ENCODE data around the gene ATP6V0D1. TPM values are rescaled to one million over a fixed set of nuclear protein-coding genes. Genes with fewer than 3 reads are reported as not detected.

ATP6V0D1 gene
- polyA plus RNA-seq, 2 of the 4 experiments (the other 2 are of a cell fraction) = 45.7 to 103 TPM

DNA sequence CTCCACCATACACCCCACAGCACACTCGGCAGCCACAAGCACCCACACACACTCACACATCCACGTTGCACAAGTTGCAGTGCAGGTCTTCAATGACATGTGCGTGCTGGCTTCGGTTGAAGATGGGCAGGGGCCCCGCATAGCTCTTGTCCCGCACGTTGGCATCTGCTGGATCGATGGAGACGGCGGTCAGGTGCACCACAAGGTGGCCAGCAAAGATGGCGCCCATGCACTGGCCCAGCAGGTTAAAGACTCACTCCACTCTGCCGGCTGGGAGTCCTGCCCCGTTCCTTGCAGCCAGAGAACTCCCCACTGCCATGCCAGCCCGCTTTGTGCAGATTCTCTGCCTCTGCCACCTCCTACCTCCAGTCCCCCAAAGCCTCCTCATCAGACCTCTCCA is 80.1 kb downstream of the ATP6V0D1 start:
- ATAC-seq (no peak), FAIRE-seq (no peak), DNase-seq (ENCODE audit: low read depth in 1 of 2, low spot score in 1 of 2) (no peak)
- Histone ChIP-seq H3K27ac (no peak overlapping the region), H3K9me3 (no peaks in the 10 kb centered on the region), H3K4me2 (no peak overlapping the region), H3K4me1 (peaks cover 10% of the 10 kb centered on the region), H3K4me3 (no peak overlapping the region)
- TF ChIP-seq BHLHE40 (IDR thresholded peaks at IDR 0.05; ENCODE audit: low read depth, low read length) (no peak), CBX8 (IDR thresholded peaks at IDR 0.05) (no peak), POLR2A (IDR thresholded peaks at IDR 0.05; ENCODE audit: low read length) (no peak), SREBF2 (IDR thresholded peaks at IDR 0.05) (no peak), EHMT2 (IDR thresholded peaks at IDR 0.05; ENCODE audit: low read depth) (no peak), USF2 (IDR thresholded peaks at IDR 0.05) (no peak), PHF8 (IDR thresholded peaks at IDR 0.05; ENCODE audit: borderline replicate concordance, low read depth) (no peak), CHD2 (IDR thresholded peaks at IDR 0.05; ENCODE audit: low read length, partially characterized antibody) (no peak), ESRRA (IDR thresholded peaks at IDR 0.05; ENCODE audit: borderline replicate concordance, low read length) (no peak), ZNF302 (CRISPR knock-in tag; IDR thresholded peaks at IDR 0.05) (no peak), NFE2L2 (conservative IDR thresholded peaks at IDR 0.05; ENCODE audit: low read length) (no peak)
- TF ChIP-seq, protein P1, sequence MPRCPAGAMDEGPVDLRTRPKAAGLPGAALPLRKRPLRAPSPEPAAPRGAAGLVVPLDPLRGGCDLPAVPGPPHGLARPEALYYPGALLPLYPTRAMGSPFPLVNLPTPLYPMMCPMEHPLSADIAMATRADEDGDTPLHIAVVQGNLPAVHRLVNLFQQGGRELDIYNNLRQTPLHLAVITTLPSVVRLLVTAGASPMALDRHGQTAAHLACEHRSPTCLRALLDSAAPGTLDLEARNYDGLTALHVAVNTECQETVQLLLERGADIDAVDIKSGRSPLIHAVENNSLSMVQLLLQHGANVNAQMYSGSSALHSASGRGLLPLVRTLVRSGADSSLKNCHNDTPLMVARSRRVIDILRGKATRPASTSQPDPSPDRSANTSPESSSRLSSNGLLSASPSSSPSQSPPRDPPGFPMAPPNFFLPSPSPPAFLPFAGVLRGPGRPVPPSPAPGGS (IDR thresholded peaks at IDR 0.05) = no peak
- WGBS (ENCODE audit: missing lambda C conversion rate) = 95% methylated on average over 13 of the region's 14 CpGs
- ChIA-PET POLR2A (interaction anchor here (1.0 kb wide), 1 partner anchor 19 kb away, joined by 3 read pairs; no protein-coding TSS in a partner anchor), CTCF (interaction anchor here (0.7 to 4.1 kb wide), 9 partner anchors 10 to 123 kb away, joined by 3 to 34 read pairs (median 17); partner anchors contain the start of genes KCTD19, LRRC36, PLEKHG4 and ZDHHC1)

- DNase-seq (ENCODE audit: low read depth in 1 of 2, low spot score in 1 of 2) (no peak), ATAC-seq (peak; percentile 12 to 14; a peak in 4 of 6 replicates), FAIRE-seq (no peak)
- ChIA-PET POLR2A (no interaction called here), CTCF (interaction anchor here (0.6 to 4.1 kb wide), 39 partner anchors 8 to 436 kb away, joined by 3 to 34 read pairs (median 4); partner anchors contain the start of genes HSD11B2, KCTD19, LRRC36 and PLEKHG4)
- Histone ChIP-seq H3K4me1 (peaks cover 15% of the 10 kb centered on the region), H3K4me3 (no peak overlapping the region), H3K27ac (no peak overlapping the region), H3K9me3 (no peaks in the 10 kb centered on the region), H3K4me2 (no peak overlapping the region)
- WGBS (ENCODE audit: missing lambda C conversion rate) = 80% methylated on average over 13 of the region's 19 CpGs
- TF ChIP-seq, protein P2, sequence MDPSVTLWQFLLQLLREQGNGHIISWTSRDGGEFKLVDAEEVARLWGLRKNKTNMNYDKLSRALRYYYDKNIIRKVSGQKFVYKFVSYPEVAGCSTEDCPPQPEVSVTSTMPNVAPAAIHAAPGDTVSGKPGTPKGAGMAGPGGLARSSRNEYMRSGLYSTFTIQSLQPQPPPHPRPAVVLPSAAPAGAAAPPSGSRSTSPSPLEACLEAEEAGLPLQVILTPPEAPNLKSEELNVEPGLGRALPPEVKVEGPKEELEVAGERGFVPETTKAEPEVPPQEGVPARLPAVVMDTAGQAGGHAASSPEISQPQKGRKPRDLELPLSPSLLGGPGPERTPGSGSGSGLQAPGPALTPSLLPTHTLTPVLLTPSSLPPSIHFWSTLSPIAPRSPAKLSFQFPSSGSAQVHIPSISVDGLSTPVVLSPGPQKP (IDR thresholded peaks at IDR 0.05; ENCODE audit: low read depth, low read length) = no peak
- TF ChIP-seq FOSL2 (IDR thresholded peaks at IDR 0.05) (no peak), FOSL2 (CRISPR knock-in tag; IDR thresholded peaks at IDR 0.05) (no peak), CEBPB (IDR thresholded peaks at IDR 0.05) (no peak)
- TF ChIP-seq, protein P3, sequence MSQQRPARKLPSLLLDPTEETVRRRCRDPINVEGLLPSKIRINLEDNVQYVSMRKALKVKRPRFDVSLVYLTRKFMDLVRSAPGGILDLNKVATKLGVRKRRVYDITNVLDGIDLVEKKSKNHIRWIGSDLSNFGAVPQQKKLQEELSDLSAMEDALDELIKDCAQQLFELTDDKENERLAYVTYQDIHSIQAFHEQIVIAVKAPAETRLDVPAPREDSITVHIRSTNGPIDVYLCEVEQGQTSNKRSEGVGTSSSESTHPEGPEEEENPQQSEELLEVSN (IDR thresholded peaks at IDR 0.05; ENCODE audit: borderline replicate concordance, low read depth) = no peak
Measured at GRCh38 chr16:67399749-67400704, 80.9 kb downstream of the ATP6V0D1 start.

GRCh38 chr16:67399218-67399733 is 81.7 kb downstream of the ATP6V0D1 start:
- no peak for FAIRE-seq
- 76% methylated on average over 23 of the region's 42 CpGs for WGBS (ENCODE audit: missing lambda C conversion rate)
- ATAC-seq = peak; percentile 51 to 83
- TF ChIP-seq, protein P4, sequence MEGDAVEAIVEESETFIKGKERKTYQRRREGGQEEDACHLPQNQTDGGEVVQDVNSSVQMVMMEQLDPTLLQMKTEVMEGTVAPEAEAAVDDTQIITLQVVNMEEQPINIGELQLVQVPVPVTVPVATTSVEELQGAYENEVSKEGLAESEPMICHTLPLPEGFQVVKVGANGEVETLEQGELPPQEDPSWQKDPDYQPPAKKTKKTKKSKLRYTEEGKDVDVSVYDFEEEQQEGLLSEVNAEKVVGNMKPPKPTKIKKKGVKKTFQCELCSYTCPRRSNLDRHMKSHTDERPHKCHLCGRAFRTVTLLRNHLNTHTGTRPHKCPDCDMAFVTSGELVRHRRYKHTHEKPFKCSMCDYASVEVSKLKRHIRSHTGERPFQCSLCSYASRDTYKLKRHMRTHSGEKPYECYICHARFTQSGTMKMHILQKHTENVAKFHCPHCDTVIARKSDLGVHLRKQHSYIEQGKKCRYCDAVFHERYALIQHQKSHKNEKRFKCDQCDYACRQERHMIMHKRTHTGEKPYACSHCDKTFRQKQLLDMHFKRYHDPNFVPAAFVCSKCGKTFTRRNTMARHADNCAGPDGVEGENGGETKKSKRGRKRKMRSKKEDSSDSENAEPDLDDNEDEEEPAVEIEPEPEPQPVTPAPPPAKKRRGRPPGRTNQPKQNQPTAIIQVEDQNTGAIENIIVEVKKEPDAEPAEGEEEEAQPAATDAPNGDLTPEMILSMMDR (IDR thresholded peaks at IDR 0.05) = peak; percentile 62
- TF ChIP-seq, protein P3 (IDR thresholded peaks at IDR 0.05; ENCODE audit: borderline replicate concordance, low read depth) = no peak
- TF ChIP-seq RAD21 (conservative IDR thresholded peaks at IDR 0.05 in 1 of 2, IDR thresholded peaks at IDR 0.05 in 1 of 2) (peak; percentile 63 to 70), EP300 (IDR thresholded peaks at IDR 0.05) (no peak), SMC3 (IDR thresholded peaks at IDR 0.05) (peak; percentile 47; the same call in 2 of the 3 replicates), ZFP36 (IDR thresholded peaks at IDR 0.05; ENCODE audit: borderline replicate concordance, partially characterized antibody) (no peak), FOXS1 (CRISPR knock-in tag; IDR thresholded peaks at IDR 0.05) (no peak), EHMT2 (IDR thresholded peaks at IDR 0.05; ENCODE audit: low read depth) (no peak), NPAS2 (CRISPR knock-in tag; IDR thresholded peaks at IDR 0.05; ENCODE audit: borderline replicate concordance) (no peak), SREBF2 (IDR thresholded peaks at IDR 0.05) (no peak), HOXA7 (CRISPR knock-in tag; IDR thresholded peaks at IDR 0.05) (no peak), ESRRA (IDR thresholded peaks at IDR 0.05; ENCODE audit: borderline replicate concordance, low read length) (no peak)
- H3K9me3 ChIP-seq = no peaks in the 10 kb centered on the region
- no peak overlapping the region for H3K27ac ChIP-seq
- CTCF ChIA-PET = interaction anchor here (0.6 to 4.1 kb wide), 41 partner anchors 8 to 435 kb away, joined by 3 to 34 read pairs (median 4); partner anchors contain the start of genes HSD11B2, KCTD19, LRRC36 and PLEKHG4
- POLR2A ChIA-PET = no interaction called here
- H3K4me2 ChIP-seq = no peak overlapping the region
- no peak overlapping the region for H3K4me3 ChIP-seq
- peak; percentile 37 to 52 for DNase-seq (ENCODE audit: low read depth in 1 of 2, low spot score in 1 of 2)
- peaks cover 15% of the 10 kb centered on the region for H3K4me1 ChIP-seq
